Measurements from ENCODE around the gene YBX2.

DNA sequence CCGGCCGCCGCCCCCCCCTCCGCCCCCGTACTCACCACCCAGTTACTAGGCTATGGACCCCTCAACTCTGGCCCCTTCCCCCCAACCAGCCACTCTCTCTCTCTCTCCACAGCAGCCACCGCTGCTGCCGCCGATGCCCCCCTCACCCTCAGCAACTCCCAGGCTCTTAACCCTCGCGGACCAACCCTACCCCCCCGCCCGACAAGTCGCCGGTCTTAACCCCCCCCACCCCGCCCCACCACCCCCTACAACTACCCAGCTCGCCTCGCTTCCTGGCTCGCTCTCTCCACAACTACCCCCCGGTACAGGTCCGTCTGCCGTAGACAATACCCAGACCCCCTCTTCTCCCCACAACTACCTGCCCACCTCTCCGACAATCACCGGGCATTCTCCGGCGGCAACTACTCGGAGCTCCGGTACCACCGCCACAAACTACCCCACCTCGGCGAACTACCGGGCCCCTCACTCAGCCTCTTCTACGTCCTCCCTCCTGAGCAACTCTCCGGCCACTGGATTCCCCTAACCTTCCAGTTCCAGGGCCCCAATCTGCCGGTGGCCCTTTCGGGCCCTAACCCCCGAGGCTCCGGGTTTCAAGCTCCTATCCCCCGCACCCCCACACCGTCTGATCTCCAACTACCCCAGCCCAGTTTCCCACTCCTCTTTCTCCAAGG is 55.9 kb downstream of the YBX2 start:
- TF ChIP-seq, protein P1, sequence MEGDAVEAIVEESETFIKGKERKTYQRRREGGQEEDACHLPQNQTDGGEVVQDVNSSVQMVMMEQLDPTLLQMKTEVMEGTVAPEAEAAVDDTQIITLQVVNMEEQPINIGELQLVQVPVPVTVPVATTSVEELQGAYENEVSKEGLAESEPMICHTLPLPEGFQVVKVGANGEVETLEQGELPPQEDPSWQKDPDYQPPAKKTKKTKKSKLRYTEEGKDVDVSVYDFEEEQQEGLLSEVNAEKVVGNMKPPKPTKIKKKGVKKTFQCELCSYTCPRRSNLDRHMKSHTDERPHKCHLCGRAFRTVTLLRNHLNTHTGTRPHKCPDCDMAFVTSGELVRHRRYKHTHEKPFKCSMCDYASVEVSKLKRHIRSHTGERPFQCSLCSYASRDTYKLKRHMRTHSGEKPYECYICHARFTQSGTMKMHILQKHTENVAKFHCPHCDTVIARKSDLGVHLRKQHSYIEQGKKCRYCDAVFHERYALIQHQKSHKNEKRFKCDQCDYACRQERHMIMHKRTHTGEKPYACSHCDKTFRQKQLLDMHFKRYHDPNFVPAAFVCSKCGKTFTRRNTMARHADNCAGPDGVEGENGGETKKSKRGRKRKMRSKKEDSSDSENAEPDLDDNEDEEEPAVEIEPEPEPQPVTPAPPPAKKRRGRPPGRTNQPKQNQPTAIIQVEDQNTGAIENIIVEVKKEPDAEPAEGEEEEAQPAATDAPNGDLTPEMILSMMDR (IDR thresholded peaks at IDR 0.05), result no peak
- TF ChIP-seq POLR2A (IDR thresholded peaks at IDR 0.05) (no peak), POLR2AphosphoS5 (IDR thresholded peaks at IDR 0.05) (no peak), EP300 (IDR thresholded peaks at IDR 0.05) (no peak)

Data from suprapubic skin (tissue), 4 donors.